Frontal cortex (tissue), 4 donors: Measurements from ENCODE around the gene TMEM255B. TPM values are rescaled to one million over a fixed set of nuclear protein-coding genes. Genes with fewer than 3 reads are reported as not detected.
A peak's percentile ranks its signal among the peaks of the same experiment; 100 is the strongest.
"Not testable (repeated sequence)": the region's sequence is repeated elsewhere in the genome, so short reads cannot be mapped to it uniquely, and the experiment has no call there.

Experiments used
- DNase-seq, 2 donors: peaks; one replicate each; pipeline ENCODE4 v3.0.0; 2012; ENCODE audit warnings: low spot score in 2 of 2
- FAIRE-seq: peaks from 2 replicates; lab custom pipeline; 2012; peaks lifted over from hg19 to GRCh38; lab: Jason Lieb, UNC
- total RNA-seq: library from RNA; depleted of rRNA; stranded (reverse); fragments of >200 nt; gene quantifications from one replicate; pipeline ENCODE4 v1.2.3, GENCODE V29; 2014
- donor health status: control.
- donor health status: control.
- donor health status: control.

TMEM255B gene
- total RNA-seq, 1 donor from 2014 or later: not detected

DNA sequence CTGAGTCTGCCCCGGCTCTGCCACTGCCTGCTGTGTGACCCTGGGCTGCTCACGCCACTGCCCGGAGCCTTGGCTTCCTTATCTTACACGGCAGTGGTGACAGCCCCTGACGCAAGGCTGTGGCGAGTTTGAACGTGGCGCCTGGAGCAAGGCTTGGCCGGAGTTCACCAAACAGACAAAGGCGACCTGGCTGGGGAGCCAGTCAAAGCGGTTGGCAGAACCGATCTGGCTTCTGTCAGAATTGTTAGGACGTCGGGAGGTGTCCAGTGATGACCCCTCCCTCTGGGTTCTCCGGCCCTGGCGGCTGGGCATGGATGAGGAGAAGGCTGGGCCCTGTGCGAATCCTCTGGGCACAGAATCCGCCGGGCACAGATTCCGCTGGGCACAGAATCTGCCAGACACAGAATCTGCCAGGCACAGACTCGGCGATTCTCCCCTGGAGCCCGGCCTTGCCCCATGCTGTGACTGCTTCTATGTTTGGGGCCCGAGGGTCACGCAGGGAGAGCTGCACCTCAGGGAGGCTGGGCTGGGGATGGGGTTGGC, 11.7 kb upstream of the TMEM255B start:
- DNase-seq: no peak
- no peak for FAIRE-seq

DNA sequence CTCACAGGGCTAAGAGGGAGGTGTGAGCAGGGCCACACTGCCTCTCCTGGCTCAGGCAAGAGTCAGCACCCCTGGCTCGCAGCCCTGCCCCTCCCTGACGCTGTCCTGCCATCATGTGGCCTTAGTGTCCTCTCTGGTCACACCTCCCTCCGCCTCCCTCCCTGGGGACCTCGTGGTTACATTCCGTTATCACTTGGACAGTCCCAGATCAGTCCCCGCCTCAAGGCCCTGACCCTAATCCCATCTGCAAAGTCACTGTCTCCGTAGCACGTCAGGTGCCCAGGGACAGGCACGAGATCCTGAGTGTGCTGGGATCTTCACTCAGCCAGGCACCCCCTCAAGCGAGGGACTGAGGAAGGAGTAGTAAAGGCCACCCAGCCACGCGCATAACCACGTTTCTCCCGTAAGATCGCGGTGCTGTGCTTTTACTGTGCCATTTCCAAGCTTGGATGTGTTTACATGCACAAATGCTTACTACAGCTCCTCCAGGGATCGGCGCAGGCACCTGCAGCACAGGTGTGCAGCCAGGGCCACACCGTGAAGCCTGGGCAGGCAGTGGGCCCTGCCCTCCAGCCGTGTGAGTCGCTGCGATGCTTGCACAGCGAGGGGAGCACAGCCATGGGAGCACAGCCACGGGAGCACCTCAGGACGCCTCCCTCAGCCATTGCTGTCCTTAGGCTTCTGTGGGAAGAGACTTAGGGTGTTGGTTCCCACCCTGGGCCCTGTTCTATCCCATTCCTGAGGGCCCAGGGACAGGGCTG, 10.7 kb upstream of the TMEM255B start:
- no peak for DNase-seq
- FAIRE-seq: no peak

DNA sequence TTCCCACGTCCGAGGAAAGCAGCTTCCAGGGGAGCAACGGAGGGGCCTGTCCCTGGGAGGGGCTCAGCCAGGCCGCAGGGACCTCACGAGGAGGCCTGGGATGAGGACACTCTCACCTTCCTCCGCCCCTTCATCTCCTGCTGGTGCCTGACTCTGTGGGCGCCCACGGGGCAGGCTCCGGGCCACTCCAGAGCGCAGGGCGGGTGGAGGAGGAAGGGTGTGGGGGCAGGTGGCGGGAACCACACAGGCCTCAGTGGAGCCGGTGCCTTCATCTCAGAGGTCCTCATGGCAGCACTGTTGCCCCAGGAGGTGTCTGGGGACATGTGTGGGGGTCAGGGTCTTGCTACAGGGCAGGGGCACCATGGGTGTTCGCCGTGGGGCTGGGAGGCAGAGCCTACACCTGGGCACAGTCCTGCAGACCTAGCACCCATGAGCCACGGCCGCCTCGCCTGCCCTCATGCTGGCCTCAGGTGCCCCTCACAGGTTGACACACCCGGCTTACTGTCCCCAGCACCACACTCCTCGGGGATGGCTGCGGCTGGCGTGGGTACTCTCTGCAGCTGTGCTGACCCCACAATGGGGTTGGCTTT, 10.1 kb upstream of the TMEM255B start:
- DNase-seq: no peak
- FAIRE-seq: no peak

DNA sequence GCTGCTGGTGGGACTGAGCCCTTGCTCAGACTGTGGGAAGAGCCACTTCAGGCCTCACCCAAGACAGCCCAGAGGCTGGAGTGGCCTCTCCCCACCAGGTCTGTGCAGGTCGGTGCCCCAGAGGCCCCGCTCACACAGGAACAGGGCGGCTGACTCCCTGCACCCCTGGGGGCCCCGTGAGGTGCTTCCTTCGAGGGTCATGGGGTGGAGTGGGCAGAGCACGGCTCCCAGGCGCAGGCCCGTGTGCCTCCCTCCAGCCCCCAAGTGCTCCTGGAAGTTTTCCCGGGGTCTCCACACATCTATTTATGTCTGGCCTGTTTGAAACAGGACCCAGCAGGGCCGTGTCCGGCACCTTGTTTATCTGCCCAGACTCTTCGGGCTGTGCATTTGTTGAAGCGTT, 9.5 kb upstream of the TMEM255B start:
- DNase-seq: no peak
- FAIRE-seq: no peak

DNA sequence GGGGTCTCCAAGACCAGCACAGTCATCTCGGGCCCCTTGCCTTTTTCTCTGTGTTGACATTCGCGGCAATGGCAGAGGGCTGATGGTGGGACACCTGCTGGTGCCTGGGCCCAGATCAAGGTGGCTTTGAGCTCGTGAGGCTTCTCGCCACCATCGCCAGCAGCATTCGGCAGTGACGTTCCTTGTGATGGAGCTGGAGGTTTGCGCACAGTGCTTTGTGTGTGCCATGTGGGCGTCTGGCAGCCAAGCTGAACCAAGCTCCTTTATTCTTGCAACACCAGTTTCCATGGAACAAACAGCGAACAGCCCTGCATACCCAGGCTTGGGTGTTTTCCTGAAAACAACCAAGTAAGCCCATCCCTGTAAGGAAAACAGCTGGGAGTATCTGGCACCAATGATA, 9.1 kb upstream of the TMEM255B start:
- no peak for DNase-seq
- FAIRE-seq: no peak

DNA sequence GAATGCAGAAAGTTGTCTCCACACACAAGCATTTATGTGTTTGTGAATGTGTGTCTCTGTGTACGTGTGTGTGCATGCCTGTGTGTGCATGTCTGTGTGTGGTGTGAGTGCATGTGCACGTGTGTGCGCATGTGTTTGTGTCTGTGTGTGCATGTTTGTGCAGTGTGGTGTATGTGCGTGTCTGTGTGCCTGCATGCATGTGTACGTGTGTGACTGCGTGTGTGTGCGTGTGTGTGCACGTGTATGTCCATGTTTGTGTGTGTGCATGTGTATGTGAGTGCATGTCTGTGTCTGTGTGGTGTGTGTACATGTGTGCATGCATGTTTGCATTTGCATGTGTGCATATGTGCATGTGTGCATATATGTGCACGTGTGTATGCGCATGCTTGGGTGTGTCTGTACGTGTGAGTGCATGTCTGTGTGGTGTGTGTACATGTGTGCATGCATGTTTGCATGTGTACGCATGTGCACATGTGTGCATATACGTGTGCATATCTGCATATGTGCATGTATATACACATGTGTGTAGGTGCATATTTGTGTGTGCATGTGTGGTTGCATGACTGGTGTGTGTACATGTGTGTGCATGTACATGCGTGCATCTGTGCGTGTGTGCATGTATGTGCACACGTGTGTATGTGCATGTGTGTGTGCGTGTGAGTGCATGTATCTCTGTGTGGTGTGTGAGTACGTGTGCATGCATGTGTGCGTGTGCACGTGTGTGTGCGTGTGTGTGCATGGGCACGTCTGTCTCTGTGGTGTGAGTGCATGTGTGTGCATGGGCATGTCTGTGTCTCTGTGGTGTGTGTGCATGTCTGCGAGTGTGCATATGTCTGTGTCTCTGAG, 8.2 kb upstream of the TMEM255B start:
- no peak for FAIRE-seq
- no peak for DNase-seq

DNA sequence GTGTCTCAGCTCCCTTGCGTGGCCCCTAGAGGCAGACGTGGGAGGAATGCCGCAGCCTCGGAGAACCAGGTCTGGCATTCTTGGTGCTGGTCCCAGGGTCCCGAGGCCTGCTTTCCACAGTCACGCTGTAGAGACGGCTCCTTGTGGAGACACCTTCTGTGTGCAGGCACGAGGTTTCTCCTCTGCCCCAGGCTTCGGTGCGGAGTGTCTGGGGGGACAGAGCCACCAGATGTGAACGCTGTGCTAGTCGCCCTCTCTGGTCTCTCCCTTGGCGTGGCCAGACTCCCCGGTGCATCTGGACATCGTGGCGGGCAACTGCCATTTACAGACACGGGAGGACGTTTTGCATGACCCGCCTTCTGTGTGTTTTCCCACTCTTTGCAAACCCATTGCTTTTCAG, 7.5 kb upstream of the TMEM255B start:
- no peak for DNase-seq
- FAIRE-seq: no peak

DNA sequence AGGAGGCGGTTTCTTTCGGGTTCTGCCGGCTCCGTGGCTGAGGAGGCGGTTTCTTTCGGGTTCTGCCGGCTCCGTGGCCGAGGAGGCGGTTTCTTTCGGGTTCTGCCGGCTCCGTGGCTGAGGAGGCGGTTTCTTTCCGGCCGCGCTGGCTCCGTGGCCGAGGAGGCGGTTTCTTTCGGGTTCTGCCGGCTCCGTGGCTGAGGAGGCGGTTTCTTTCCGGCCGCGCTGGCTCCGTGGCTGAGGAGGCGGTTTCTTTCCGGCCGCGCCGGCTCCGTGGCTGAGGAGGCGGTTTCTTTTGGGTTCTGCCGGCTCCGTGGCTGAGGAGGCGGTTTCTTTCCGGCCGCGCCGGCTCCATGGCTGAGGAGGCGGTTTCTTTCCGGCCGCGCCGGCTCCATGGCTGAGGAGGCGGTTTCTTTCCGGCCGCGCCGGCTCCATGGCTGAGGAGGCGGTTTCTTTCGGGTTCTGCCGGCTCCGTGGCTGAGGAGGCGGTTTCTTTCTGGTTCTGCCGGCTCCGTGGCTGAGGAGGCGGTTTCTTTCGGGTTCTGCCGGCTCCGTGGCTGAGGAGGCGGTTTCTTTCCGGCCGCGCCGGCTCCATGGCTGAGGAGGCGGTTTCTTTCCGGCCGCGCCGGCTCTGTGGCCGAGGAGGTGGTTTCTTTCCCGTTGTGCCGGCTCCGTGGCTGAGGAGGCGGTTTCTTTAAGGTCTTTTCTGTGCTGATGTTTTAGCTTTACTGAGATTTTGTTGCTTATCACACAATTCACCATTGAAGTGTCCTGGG, 6.6 kb upstream of the TMEM255B start:
- not testable (repeated sequence) for DNase-seq, FAIRE-seq

DNA sequence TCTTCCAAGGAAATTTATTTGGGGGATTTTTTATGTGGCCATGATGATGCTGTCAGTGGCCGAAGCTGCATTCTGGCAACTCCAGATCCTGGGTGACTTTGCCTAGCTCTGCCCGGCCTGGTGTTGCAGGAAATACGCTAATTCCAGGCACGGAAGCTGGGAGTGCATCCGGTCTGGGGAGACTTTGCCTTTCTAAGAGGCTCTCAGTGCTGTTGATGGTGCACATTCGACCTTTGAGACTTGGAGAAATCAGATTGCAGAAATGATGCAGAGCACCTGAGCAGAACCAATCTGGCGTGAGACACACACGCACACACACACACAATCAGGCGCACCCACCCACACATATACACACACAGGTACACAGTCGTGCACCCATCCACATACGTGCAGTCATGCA, 5.9 kb upstream of the TMEM255B start:
- FAIRE-seq (no peak), DNase-seq (no peak)

DNA sequence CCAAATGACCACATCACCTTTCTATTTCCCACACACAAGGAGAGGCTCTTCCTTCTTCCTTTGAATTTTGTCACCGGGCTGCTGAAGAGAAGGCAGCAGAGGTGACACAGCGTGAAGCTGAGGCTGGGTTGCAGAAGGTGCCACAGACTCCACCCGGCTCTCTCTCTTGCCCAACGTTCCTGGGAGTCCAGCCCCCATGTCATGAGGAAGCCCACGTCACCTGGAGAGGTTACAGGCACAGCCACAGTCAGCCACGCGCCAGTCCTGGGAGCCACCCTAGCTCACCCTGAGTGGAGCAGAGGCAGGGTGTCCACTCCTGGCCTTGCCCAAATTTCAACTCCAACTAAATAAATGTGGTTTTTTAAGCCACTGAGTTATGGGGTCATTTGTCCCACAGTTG, 4.8 kb upstream of the TMEM255B start:
- DNase-seq (no peak), FAIRE-seq (no peak)

DNA sequence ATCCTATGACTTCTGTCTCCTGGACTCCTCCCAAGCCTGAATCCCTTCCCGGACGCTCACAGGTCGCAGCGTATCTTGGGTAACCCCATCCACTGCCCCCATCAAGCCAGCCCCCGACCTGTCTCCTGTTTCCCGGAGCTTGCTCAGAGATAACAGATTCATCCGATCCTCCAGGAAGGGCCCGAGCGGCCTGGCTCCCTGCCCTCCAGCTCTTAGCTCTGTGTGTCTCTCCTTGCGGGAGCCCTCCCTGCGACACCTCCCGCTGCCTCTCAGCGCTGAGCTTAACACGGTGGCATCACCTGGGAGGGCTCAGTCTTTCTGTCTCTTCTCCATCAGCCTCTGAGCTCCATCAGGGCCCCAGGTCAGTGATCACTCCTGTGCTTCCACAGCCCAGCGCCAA, 4.3 kb upstream of the TMEM255B start:
- FAIRE-seq (no peak), DNase-seq (no peak)

DNA sequence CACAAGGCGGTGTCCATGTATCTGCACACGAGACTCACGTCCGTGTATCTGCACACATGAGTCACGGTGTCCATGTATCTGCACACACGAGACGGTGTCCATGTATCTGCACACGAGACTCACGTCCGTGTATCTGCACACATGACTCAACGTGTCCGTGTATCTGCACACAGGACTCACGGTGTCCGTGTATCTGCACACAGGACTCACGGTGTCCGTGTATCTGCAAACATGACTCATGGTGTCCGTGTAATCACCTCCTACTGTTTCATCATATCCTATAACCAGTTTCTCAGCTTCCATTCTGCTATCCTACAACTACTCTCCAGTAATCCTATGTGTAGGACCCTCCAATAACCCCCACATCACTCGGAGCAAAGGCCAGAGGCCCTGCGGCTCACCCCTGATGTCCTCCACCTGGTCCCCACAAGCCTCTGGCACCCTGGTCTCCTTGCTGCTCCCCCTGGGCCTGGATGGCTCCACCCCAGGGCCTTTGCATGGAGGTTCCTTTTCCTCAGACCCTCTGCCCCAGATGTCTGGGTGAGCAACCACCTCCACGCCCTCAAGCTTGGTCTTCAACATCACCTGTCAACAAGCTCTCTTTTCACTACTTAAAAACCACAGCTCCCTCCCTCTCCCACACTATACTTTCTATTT, 2.5 kb upstream of the TMEM255B start:
- DNase-seq: no peak
- FAIRE-seq: no peak

DNA sequence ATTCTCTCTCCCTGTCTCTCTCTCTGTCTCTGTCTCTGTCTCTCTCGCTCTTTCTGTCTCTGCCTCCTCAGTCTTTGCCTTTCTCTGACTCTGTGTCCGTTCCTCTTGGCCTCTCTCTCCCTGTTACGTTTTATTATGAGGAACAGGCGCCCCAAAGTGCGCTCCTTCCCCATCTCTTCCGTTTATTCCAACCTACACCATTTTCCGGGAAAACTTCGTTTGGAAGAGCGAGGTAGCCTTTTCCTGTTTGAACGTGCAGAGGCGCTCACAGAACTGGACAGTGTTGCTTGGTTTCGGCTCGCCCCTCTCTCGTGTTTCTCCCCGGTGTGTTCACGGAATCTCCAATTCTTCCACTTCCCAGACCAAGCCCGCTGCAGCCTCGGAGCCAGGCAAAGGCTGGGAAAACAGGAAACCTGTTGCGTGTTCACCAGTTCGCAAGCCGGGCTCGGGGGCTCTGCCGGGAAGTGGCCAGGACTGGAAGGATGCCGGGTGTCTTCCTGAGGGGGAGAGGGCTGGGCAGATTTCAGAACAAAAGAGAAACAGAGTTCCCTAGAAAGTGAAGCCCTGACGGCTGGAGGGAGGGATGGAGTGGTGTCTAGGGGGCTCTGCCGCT, 605 bp downstream of the TMEM255B start:
- FAIRE-seq (no peak), DNase-seq (peak in 1 of 2 donors; percentile 58)

DNA sequence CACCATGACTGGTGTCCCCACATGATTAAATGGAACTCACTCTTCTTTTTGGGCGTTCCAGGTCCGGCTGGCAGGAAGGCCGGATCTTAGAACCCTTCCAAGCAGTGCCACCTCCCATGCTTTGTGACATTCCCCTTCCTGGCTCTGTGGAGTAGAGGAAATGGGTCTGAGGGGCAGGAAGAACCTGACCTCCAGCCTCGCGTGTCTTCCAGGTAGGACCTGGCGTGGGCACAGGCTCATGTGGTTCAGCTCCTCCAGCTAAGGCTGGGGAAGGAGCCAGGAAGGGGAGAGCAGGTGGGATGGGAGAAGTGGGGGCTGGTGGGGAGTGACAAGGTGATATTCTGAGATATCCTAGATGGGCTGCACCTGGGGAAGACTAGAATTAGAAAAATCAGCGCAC, 2.1 kb downstream of the TMEM255B start:
- DNase-seq: no peak
- FAIRE-seq: no peak

DNA sequence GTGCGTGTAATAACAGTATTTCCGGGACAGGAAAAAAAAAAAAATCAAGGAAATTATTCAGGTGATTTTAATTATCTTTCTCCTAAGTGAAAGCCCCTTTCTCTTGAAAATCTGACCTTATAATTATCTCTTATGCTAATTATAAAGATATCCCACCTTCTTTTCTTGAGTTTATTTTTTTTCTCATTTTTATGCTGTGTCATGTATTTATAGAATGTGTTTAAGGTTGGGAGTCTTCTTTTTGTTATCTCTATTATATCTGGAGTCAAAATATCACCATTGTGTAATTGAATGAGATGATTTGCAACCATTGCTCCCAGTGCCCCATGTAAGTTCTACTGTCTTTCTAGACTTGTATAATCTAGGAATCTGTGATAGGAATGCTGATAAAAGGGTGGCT, 3.0 kb downstream of the TMEM255B start:
- FAIRE-seq (no peak), DNase-seq (no peak)

DNA sequence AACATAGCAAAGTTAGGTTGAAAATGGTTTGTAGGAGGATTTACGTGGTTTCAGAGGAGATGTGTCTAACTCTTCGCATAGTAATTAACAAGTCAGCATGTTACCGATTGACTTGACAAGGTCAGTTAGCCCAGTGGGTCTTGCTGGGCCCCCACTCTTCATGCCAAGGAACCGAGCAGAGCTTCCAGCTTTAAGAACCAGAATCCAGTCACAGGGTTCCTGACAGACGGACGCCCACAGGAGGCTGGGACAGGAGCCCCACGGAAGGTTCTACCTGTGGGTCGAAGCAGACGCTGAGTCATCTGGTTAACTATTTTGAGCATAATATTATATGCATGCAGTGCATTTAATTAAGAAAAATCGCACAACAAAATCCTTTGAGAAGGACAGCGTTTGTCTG, 3.5 kb downstream of the TMEM255B start:
- no peak for FAIRE-seq
- DNase-seq: no peak

DNA sequence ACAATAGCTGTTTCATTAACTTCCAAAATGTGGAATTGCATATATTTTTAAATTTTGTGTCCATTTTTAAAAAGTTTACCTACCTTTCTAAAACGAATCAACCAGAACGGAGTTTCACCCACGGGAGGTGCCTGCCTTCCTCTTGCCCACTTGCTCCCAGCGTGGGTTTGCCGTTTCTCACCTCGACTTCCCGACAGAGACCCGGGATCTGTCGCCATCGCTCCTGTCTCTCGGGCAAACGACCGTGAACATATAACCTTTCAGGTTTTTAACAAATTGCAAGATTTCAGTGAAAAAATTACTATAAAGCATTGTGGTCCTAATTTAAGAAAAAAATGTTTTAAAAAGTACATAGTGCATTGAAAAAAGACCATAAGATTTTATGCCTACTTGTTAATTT, 4.2 kb downstream of the TMEM255B start:
- FAIRE-seq: no peak
- DNase-seq: no peak

DNA sequence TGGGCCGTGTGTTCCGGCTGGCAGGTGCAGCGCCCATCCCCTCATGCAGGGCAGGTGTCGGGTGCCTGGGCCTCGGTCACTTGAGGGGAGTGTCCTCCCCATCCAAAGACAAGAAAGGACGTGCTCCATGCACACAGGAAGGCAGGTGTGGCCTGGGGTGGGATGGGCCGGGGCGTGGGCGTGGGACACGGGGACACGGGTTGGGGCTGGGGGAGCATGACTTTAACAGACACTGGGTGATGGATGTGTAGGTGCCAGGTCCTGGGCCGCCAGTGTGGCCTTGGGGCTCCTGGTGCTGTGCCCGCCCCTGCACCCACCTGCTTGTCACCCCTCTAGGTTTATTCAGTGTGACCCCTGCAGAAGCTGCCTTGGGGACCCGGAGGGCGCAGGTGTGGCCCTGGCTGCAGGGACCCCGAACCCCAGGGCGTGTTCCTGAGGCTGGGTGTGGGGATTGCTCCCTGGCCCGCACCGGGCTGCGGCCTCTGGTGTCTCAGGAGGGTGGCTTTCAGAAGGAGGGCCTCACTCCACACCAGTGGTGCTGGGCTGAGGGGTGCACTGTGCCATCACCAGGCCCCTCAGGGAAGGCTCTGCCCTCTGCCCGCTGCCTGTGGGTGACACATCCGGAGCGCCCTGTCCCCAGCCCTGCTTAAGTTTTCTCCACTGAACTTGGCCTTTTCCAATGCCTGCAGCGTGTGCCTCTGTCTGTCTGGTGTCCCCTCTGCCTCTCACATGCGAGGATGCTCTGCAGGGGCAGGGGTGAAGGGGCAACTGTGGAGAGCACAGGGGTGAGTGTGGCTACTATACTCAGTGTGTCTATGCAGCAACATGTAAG, 5.2 kb downstream of the TMEM255B start:
- no peak for FAIRE-seq
- DNase-seq: no peak
